Measurements from ENCODE around the gene PARN.

DNA sequence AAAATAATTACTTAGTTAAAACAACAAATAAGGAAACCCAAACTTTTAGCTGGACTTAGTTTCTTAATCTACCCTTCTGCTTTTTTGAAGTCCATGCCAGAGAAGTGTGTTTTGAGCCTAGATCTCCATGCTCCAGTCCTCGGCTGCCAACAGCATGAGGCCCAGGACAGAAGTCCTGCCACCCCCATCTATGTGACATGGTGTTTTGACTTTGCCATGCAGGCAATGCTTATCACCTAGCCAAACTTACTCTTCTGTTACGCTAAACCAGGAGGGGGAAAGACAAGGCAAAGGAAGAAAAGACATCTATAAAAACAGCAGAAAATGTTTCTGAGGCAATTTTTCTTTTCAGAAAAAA is 119.5 kb downstream of the PARN start:
- no peak for TF ChIP-seq CTCF (IDR thresholded peaks at IDR 0.05)
- TF ChIP-seq POLR2A (IDR thresholded peaks at IDR 0.05): no peak
